HG02884 (cell line): ENCODE measurements around the gene IL23A.
"Not testable (repeated sequence)": the region's sequence is repeated elsewhere in the genome, so short reads cannot be mapped to it uniquely, and the experiment has no call there.

Source experiments
- ATAC-seq: cut with Tn5 transposase; IDR thresholded peaks from one replicate; pipeline ENCODE4 v1.9.1; 2021; ENCODE audit warnings: mild to moderate bottlenecking, moderate library complexity; ENCODE audit not compliant: unreplicated experiment

IL23A gene

GRCh38 chr12:56324206-56324605, 14.5 kb upstream of the IL23A start:
- no peak for ATAC-seq

GRCh38 chr12:56326126-56326525, 12.6 kb upstream of the IL23A start:
- no peak for ATAC-seq

- ATAC-seq = no peak
Measured at GRCh38 chr12:56326533-56326932, 12.2 kb upstream of the IL23A start.

- no peak for ATAC-seq
Measured at GRCh38 chr12:56330936-56331490, 7.7 kb upstream of the IL23A start.

- no peak for ATAC-seq
Measured at GRCh38 chr12:56332512-56333196, 6.0 kb upstream of the IL23A start.

GRCh38 chr12:56333197-56333678, 5.4 kb upstream of the IL23A start:
- no peak for ATAC-seq

- ATAC-seq = peak; percentile 91
Measured at GRCh38 chr12:56333679-56334489, 4.8 kb upstream of the IL23A start, which contains the start of gene PAN2. PAN2 (minus strand) TSS chr12:56334000; CDS start chr12:56333094, 906 bp downstream.

GRCh38 chr12:56334490-56334793, 4.2 kb upstream of the IL23A start:
- ATAC-seq = no peak

- not testable (repeated sequence) for ATAC-seq
Measured at GRCh38 chr12:56335527-56335926, 3.2 kb upstream of the IL23A start.

GRCh38 chr12:56336361-56337167, 2.1 kb upstream of the IL23A start:
- no peak for ATAC-seq

- ATAC-seq = no peak
Measured at GRCh38 chr12:56337753-56338251, 882 bp upstream of the IL23A start.

GRCh38 chr12:56339158-56339422, 406 bp downstream of the IL23A start:
- no peak for ATAC-seq

GRCh38 chr12:56341616-56342015, 2.9 kb downstream of the IL23A start:
- no peak for ATAC-seq

GRCh38 chr12:56342290-56342689, 3.6 kb downstream of the IL23A start:
- ATAC-seq = not testable (repeated sequence)

- ATAC-seq = no peak
Measured at GRCh38 chr12:56346675-56347074, 8.0 kb downstream of the IL23A start.

GRCh38 chr12:56347255-56347654, 8.6 kb downstream of the IL23A start:
- not testable (repeated sequence) for ATAC-seq

GRCh38 chr12:56348776-56349175, 10.1 kb downstream of the IL23A start:
- no peak for ATAC-seq

- ATAC-seq = no peak
Measured at GRCh38 chr12:56350662-56351061, 12.0 kb downstream of the IL23A start.

GRCh38 chr12:56351325-56351724, 12.6 kb downstream of the IL23A start:
- no peak for ATAC-seq

- no peak for ATAC-seq
Measured at GRCh38 chr12:56358836-56359532, 20.3 kb downstream of the IL23A start.
